T-helper 22 cell (primary cell): Measurements from ENCODE around the gene PTPN13.
"Not testable (repeated sequence)": the region's sequence is repeated elsewhere in the genome, so short reads cannot be mapped to it uniquely, and the experiment has no call there.

ENCODE experiments used
- DNase-seq: peaks from one replicate; pipeline ENCODE4 v3.0.0-alpha.2; 2020; ENCODE audit warnings: low read depth

The PTPN13 gene

DNA sequence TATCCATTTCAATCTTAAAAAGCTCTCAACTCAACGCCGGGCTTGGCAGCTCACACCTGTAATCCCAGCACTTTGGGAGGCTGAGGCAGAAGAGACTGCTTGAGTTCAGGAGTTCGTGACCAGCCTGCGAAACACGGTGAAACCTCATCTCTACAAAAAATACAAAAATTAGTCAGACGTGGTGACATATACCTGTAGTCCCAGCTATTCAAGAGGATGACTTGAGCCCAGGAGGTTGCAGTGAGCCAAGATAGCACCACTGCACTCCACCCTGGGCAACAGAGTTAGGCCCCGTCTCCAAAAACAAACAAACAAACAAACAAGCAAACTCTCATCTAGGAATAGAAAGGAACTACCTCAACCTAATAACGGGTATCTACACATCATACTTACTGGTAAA is 50.8 kb downstream of the PTPN13 start:
- DNase-seq = no peak

GRCh38 chr4:86652332-86652932 is 58.3 kb downstream of the PTPN13 start:
- DNase-seq = no peak

DNA sequence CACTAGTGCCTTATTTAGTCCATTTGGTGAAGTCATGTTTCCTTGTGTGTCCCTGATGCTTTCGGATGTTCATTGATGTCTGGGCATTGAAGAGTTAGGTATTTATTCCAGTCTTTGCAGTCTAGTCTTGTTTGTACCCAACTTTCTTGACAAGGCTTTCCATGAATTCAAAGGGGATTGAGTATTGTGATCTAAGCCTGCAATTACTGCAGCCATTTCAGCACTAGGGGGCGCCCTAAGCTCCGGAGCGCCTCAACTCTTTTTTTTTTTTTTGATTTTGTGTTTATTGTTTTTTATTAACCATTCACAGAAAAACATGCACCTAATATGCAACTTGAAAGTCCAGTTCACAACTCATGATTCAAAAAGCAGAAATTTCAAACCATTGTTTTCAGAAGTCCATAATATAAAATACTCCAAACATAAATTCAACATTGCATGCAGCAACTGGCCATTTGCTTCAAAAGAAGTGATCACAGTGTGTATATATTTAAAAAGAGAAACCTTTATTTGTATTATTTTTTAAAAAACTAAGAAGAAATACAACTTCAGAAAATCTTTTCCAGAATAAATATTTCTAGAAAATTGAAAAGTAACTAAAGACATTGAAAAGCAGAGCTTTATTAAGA is 59.2 kb downstream of the PTPN13 start:
- DNase-seq = no peak

DNA sequence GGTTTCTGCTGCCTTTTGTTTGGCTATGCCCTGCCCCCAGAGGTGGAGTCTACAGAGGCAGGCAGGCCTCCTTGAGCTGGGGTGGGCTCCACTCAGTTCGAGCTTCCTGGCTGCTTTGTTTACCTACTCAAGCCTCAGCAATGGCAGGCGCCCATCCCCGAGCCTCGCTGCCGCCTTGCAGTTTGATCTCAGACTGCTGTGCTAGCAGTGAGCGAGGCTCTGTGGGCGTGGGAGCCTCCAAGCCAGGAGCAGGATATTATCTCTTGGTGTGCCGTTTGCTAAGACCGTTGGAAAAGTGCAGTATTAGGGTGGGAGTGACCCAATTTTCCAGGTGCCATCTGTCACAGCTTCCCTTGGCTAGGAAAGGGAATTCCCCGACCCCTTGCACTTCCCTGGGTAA is 62.7 kb downstream of the PTPN13 start:
- DNase-seq = not testable (repeated sequence)

- no peak for DNase-seq
Measured at GRCh38 chr4:86657382-86657781, 63.3 kb downstream of the PTPN13 start.

DNA sequence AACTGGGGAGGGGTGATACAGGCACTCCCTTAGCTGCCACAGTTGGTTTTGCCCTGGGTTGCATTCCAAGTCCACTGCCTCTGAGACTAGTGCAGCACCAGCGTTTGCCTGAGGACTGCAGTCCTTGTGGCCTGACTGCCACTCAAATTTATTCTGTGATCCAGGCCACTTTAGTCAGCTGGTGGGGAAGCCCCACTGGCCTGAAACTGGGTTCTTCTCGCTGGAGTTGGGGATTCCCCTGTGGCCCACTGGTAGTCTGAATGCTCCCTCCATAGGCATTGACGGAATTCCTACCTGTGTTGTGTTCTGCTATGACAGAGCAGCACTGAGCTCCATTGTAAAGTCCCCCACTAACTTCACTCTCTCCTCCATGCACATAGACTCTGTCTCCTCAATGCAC is 63.8 kb downstream of the PTPN13 start:
- DNase-seq = no peak

- no peak for DNase-seq
Measured at GRCh38 chr4:86660401-86660800, 66.3 kb downstream of the PTPN13 start.

DNA sequence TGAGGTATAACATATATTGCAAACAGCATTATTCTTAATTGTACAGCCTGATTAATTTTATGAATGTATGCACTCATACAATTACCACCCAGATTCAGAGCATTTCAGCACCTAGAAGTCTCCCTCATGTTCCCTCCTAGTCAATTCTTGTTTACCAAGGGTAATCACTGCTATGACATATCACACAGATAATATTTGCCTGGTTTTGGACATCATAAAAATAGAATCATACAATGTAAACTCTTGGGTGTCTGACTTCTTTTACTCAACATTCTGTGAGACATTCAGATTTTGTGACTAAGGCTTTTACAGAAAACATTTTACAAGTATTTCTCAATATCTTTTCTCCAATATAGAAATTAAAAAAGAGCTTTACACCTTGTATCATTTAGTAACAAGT is 66.9 kb downstream of the PTPN13 start:
- no peak for DNase-seq

DNA sequence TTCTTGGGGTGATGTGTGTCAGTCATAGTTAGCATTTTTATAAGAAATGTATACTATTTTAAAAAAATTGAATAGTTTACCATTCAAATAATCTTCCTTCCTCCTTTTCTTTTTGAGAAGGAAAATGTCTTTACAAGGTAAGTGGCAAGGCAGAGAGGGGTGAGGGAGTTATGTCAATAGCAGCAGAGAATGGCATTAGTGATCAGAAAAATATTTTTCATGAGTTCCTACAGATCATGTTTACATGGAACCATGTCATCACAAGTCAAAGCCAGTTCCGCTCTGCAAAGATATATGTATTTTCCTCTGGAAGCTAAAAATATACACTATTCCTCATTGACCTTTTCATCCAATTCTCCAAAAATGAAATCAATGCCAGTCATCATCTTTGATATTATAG is 67.3 kb downstream of the PTPN13 start:
- DNase-seq = no peak

- DNase-seq = no peak
Measured at GRCh38 chr4:86664959-86665358, 70.8 kb downstream of the PTPN13 start.

DNA sequence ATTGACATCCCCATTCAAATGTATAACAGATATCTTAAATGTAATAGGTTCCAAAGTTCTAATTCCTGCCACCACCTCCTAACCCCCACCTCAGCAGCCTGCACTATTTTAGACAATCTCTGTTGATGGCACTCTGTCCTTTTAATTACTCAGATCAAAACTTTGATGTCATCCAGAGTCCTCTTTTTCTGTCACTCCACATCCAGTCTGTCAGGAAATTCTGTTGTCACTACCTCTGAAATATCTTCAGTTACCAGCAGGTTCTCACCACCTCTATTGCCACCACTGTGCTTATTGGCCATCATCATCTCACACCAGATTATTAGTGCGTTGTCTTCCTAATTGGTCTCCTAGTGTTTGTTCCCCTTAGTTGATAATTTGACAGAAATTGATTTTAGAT is 76.2 kb downstream of the PTPN13 start:
- no peak for DNase-seq

DNA sequence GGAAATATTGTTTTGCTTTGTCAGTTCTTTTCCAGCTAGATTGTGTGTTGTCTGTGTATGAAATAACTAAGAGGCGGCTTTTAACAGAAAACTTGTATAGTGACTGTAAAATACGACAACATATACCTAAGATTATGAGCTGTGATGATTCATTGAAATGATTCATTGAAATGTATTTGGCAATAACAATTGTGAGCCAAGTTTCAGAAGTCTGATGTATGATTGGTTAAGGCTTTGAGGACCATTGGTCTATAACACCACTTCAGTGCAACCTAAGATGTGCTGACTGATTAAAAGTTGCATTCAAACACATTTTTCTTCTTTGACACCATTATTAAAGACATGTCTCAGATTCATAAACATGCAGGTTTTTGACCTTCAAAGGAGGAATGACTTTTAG is 76.6 kb downstream of the PTPN13 start:
- DNase-seq = no peak

GRCh38 chr4:86675548-86675947 is 81.4 kb downstream of the PTPN13 start:
- no peak for DNase-seq

GRCh38 chr4:86678796-86679195 is 84.7 kb downstream of the PTPN13 start:
- no peak for DNase-seq

- DNase-seq = no peak
Measured at GRCh38 chr4:86679441-86679840, 85.3 kb downstream of the PTPN13 start.

GRCh38 chr4:86683167-86683566 is 89.1 kb downstream of the PTPN13 start:
- no peak for DNase-seq

DNA sequence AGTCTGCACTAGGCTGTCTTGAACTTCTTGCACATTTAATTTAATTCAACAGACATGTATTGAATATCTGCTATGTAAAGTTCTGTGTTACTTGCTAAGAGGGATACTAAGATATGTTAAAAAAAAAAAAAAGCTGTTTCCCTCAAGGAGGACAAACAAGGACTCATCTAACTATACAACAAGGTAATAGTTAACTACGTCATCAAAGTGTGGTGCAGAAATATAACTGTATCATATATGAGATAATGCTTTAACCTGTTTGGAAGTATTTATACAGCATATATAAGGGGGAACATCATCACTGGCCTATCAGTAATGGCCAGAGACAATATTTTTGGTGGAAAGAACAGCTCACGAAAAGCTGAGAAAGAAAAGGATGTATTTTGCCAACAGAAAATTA is 89.9 kb downstream of the PTPN13 start:
- DNase-seq = no peak

DNA sequence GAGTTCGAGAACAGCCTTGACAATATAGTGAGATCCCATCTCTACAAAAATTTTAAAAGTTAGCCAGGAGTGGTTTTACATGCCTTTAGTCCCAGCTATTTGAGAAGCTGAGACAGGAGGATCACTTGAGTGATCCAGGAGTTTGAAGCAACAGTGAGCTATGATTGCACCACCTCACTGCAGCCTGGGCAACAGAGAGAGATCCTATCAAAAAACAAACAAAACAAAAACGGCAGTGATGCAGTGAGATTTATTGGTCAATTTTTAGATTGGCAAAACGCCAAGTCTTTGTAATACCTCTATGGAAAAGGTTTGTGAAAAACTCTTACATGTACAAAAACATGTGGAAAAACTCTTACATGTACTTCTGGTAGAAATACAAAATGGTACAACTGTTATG is 91.3 kb downstream of the PTPN13 start:
- DNase-seq = no peak

GRCh38 chr4:86686741-86687140 is 92.6 kb downstream of the PTPN13 start:
- DNase-seq = no peak

- DNase-seq = no peak
Measured at GRCh38 chr4:86688026-86688425, 93.9 kb downstream of the PTPN13 start.

DNA sequence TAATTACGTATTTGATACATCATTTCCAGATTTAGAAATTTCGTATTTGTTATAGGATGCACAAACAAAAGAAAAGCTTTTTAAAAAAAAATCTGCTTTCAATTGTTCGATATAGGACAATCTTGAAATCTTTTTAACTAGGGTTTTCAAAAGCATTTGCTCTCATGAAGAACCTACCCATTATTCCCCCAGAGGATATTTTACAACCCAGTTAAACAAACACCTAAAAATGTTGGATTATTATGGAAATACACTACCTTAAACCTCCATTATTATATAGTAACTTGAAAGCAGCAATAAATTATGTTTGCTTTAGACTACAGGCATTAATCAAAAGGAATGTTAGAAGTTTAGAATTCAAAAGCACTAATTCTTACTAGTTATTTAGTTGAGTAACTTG is 110.5 kb downstream of the PTPN13 start:
- DNase-seq = no peak

- DNase-seq = no peak
Measured at GRCh38 chr4:86706923-86707597, 112.9 kb downstream of the PTPN13 start.

DNA sequence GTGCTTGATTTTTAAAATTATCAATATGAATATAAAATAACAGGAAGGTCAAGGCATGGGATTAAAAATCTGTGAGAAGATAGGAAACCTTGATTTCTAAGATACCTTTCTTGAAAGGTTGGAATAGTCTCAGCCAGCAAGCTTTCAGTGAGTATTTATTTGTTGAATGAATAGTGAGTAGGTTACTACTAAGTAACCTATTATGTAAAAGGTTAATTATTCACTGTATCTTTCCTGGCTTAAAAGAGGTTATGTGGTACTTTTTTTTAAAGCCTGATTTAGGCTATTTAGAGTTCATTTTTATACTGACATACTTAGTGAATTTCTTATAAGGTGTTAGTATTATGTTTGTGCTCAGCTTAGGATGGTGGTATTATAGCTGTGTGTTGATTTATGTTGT is 123.5 kb downstream of the PTPN13 start:
- no peak for DNase-seq

DNA sequence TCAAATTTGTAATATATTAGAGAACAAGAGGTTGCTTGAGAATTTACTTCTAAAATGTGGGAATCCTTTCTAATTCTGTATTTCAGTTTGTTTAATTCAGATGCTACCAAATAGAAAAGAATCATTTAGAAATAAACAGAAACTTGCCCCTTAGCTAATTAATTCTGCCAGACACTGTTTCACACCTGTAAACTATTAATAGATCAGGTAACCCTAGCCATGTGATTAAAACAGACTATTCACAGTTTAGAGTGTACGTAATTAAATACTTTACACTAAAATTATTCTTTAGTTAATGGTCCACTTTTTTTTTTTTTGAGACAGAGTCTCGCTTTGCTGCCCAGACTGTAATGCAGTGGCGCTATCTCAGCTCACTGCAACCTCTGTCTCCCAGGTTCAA is 124.0 kb downstream of the PTPN13 start:
- DNase-seq = no peak
